Adrenal gland (tissue), 5 donors: Measurements from ENCODE around the gene TMEM121.

Experiments
- CTCF ChIP-seq, 6 experiments: fragments of 450-650 bp in 4 of 6; fragments of 200-600 bp in 2 of 6; sonication (generic) in 1 of 6; IDR thresholded peaks; 1 replicate in 5 of 6; 2 replicates in 1 of 6; pipeline versions ENCODE4 v1.5.1 to v1.8.0; 2016 to 2021; ENCODE audit warnings: antibody characterized with exemption in 6 of 6, mild to moderate bottlenecking in 2 of 6, moderate library complexity in 1 of 6
- POLR2A ChIP-seq, 2 donors: fragments of 450-650 bp; IDR thresholded peaks; one replicate each; pipeline ENCODE4 v1.6.1; 2017; ENCODE audit warnings: antibody characterized with exemption in 2 of 2, mild to moderate bottlenecking in 2 of 2, moderate library complexity in 1 of 2
- donor health status: DM: no; HTN: no; CAD: no.

DNA sequence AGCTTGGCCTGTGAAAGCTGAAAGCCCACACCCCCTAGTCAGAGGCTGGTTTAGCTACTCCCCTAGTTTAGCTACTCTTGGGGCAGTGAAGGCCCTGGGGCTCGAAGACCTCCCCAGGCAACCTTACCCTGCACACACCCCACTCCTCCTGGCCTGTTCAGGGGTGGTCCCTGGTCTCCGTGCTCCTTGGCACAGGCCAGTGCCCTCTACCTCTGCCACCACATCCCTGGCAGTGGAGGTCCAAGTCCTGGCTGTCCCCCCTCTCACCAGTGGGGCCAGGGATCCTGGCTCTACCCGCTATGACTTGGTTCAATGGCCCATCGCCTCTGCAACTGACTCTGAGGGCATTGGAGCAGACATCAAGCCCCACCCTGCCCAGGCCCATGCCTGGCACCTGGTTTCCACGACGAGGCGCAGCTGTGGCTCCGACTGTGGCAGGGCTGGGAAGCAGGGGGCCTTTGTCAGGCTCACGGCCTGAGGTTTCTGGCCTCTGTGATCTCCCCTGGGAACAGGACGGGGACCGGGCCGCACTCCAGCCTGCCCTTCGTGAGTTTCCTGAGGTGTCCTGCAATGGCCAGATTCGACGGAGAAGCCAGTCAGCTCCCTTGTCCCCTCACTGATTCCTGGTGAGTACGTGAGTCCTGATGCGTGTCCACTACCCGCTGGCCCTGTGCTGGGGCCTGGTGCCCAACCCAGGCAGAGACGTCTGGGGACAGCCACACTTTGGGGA, 5.7 kb downstream of the TMEM121 start:
- TF ChIP-seq CTCF (IDR thresholded peaks at IDR 0.05) (no peak), POLR2A (IDR thresholded peaks at IDR 0.05) (no peak)
